ENCODE results near the gene CMTM4. TPM values are rescaled to one million over a fixed set of nuclear protein-coding genes. Genes with fewer than 3 reads are reported as not detected.

The CMTM4 gene
- total RNA-seq (2012; rRNA removed): 15.2 and 18.6 TPM in 2 replicates

GRCh38 chr16:66696669-66697630 is at the start of gene CMTM4:
CMTM4 (minus strand) TSS chr16:66696743; CDS start chr16:66696525, 218 bp downstream.
- Histone ChIP-seq H3K4me1 (ENCODE audit: control insufficient read depth, insufficient read depth, low read length) (peaks cover 12% of the 10 kb centered on the region), H3K36me3 (ENCODE audit: insufficient read depth, low read length) (no peaks in the 10 kb centered on the region), H3K4me2 (ENCODE audit: low read length) (peak within 1 kb of the TSS; percentile 99), H3K27me3 (ENCODE audit: control insufficient read depth, insufficient read depth, low read length) (peaks cover 2% of the 10 kb centered on the region), H3K9ac (ENCODE audit: low read depth, low read length) (peak within 1 kb of the TSS; percentile 81), H3K4me3 (ENCODE audit: low read length) (peak within 1 kb of the TSS; percentile 73), H3K9me3 (replicated peaks; ENCODE audit: low read length) (no peaks in the 10 kb centered on the region)

DNA sequence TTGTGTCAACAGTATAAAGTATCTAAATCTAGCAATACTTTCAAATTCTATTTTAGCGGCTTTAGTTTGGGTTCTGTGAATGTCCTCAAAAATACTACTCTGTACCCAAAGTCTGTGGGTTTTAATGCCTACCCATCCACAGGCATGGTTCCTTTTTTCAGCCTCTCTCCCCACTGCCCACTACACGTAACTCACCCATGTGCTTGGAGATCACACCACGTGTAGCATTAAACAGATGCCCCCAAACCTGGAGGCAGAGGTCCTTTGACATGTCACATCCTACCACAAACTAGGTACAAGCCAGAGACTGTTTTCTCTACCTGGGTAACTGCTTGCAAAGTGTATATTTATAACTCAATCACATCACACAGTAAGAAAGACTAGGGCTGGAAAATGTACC is 49.5 kb upstream of the CMTM4 start:
- H3K4me3 ChIP-seq (ENCODE audit: low read length): no peak overlapping the region
- H3K4me2 ChIP-seq (ENCODE audit: low read length): no peak overlapping the region
- H3K27me3 ChIP-seq (ENCODE audit: control insufficient read depth, insufficient read depth, low read length): no peaks in the 10 kb centered on the region
- peaks cover 32% of the 10 kb centered on the region for H3K4me1 ChIP-seq (ENCODE audit: control insufficient read depth, insufficient read depth, low read length)
- peaks cover 63% of the 10 kb centered on the region for H3K36me3 ChIP-seq (ENCODE audit: insufficient read depth, low read length)
- no peaks in the 10 kb centered on the region for H3K9me3 ChIP-seq (replicated peaks; ENCODE audit: low read length)
- H3K9ac ChIP-seq (ENCODE audit: low read depth, low read length): no peak overlapping the region

DNA sequence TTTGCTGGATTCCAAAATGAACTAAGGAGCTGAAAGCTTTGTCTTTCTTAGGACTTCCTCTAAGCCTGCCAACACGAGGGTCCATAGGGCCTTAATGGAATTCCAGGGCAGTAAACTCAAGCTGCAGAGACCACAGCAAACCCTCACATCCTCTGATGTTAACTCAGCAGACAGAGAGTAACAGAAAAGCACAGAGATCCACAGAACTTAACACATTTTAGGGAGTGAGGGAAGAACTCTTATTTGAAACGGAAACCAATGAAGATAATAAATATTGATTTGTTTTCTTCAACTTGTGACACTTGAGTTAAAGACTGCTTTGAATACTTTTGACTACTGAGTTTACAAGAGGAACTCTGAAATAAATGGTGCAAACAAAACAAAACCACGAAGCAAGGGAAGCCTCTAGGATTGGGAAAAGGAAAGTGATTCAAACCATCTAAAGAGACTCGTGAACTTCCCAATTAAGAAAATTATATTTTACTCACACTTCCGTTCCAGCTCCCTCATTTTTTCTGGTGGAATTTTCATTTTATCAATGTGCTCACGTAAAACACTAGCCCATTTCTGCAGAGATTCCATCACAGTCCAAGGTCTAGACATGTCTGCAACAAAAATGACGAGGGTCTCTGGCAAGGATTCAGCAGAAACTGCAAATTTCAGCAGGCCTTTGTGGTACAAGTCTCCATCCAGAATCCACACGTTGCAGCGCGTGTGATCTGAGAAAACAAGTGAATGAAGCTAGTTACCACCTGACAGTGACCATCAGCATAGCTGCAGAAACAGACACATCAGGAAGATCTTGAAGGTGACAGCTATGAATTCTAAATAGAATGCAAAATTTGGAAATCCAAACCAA is 45.6 kb upstream of the CMTM4 start:
- Histone ChIP-seq H3K4me3 (ENCODE audit: low read length) (no peak overlapping the region), H3K27me3 (ENCODE audit: control insufficient read depth, insufficient read depth, low read length) (no peaks in the 10 kb centered on the region), H3K4me1 (ENCODE audit: control insufficient read depth, insufficient read depth, low read length) (peaks cover 28% of the 10 kb centered on the region), H3K36me3 (ENCODE audit: insufficient read depth, low read length) (peaks cover 72% of the 10 kb centered on the region), H3K9ac (ENCODE audit: low read depth, low read length) (peak overlapping the region; percentile 56), H3K9me3 (replicated peaks; ENCODE audit: low read length) (no peaks in the 10 kb centered on the region), H3K4me2 (ENCODE audit: low read length) (peak overlapping the region; percentile 45)

GRCh38 chr16:66741169-66741900 is 44.8 kb upstream of the CMTM4 start:
- Histone ChIP-seq H3K36me3 (ENCODE audit: insufficient read depth, low read length) (peaks cover 73% of the 10 kb centered on the region), H3K9ac (ENCODE audit: low read depth, low read length) (peak overlapping the region; percentile 65), H3K4me1 (ENCODE audit: control insufficient read depth, insufficient read depth, low read length) (peaks cover 31% of the 10 kb centered on the region)

DNA sequence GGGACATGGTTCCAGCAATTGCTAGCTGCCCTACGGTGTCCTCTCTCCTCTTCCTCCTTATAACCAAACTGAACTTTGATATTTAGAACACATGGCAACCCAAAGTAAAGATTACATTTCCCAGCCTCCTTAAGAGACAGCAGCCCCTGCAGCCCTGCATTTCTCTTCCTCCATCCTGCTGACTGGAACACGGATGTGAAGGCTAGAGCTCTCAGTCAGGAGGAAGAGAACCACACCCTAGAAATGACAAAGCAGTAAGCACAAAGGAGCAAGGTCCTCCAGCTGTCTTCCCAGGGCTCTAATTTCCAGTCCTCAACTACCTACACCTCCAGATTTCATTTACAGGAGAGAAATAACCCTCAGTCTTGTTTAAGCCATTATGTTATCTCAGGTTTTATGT is 44.0 kb upstream of the CMTM4 start:
- Histone ChIP-seq H3K4me2 (ENCODE audit: low read length) (peak overlapping the region; percentile 45), H3K9ac (ENCODE audit: low read depth, low read length) (peak overlapping the region; percentile 65), H3K4me3 (ENCODE audit: low read length) (peak overlapping the region; percentile 23), H3K9me3 (replicated peaks; ENCODE audit: low read length) (no peaks in the 10 kb centered on the region), H3K27me3 (ENCODE audit: control insufficient read depth, insufficient read depth, low read length) (no peaks in the 10 kb centered on the region), H3K4me1 (ENCODE audit: control insufficient read depth, insufficient read depth, low read length) (peaks cover 37% of the 10 kb centered on the region), H3K36me3 (ENCODE audit: insufficient read depth, low read length) (peaks cover 76% of the 10 kb centered on the region)

More at GRCh38 chr16:66741169-66741900, 44.8 kb upstream of the CMTM4 start:
- H3K4me3 ChIP-seq (ENCODE audit: low read length): no peak overlapping the region
- no peaks in the 10 kb centered on the region for H3K27me3 ChIP-seq (ENCODE audit: control insufficient read depth, insufficient read depth, low read length)
- no peaks in the 10 kb centered on the region for H3K9me3 ChIP-seq (replicated peaks; ENCODE audit: low read length)
- peak overlapping the region; percentile 45 for H3K4me2 ChIP-seq (ENCODE audit: low read length)

GRCh38 chr16:66740010-66740409 is 43.5 kb upstream of the CMTM4 start:
- peak overlapping the region; percentile 65 for H3K9ac ChIP-seq (ENCODE audit: low read depth, low read length)
- no peaks in the 10 kb centered on the region for H3K9me3 ChIP-seq (replicated peaks; ENCODE audit: low read length)
- peaks cover 37% of the 10 kb centered on the region for H3K4me1 ChIP-seq (ENCODE audit: control insufficient read depth, insufficient read depth, low read length)
- H3K4me3 ChIP-seq (ENCODE audit: low read length): peak overlapping the region; percentile 23
- no peaks in the 10 kb centered on the region for H3K27me3 ChIP-seq (ENCODE audit: control insufficient read depth, insufficient read depth, low read length)
- H3K4me2 ChIP-seq (ENCODE audit: low read length): peak overlapping the region; percentile 45
- peaks cover 77% of the 10 kb centered on the region for H3K36me3 ChIP-seq (ENCODE audit: insufficient read depth, low read length)

DNA sequence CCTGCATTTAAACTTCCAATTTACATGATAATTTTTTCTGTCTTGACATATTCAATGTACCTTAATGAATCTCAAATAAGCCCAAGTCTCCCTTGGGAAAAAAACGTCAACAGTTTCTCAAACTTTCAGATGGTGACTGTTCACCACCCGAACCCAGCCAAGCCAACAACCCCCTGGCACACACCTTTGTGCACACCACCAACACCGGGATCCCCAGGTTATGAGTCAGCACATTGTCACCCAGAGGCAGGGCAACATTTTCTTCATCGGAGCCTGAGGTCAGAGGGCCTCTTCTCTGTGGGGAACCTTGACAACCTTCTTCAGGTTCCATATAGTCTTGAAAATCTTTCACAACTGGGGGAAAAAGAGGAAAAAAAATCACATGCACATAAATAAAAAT is 39.3 kb upstream of the CMTM4 start:
- Histone ChIP-seq H3K9me3 (replicated peaks; ENCODE audit: low read length) (no peaks in the 10 kb centered on the region), H3K36me3 (ENCODE audit: insufficient read depth, low read length) (peaks cover 88% of the 10 kb centered on the region), H3K9ac (ENCODE audit: low read depth, low read length) (no peak overlapping the region), H3K4me3 (ENCODE audit: low read length) (no peak overlapping the region), H3K27me3 (ENCODE audit: control insufficient read depth, insufficient read depth, low read length) (no peaks in the 10 kb centered on the region), H3K4me2 (ENCODE audit: low read length) (no peak overlapping the region), H3K4me1 (ENCODE audit: control insufficient read depth, insufficient read depth, low read length) (peaks cover 19% of the 10 kb centered on the region)

DNA sequence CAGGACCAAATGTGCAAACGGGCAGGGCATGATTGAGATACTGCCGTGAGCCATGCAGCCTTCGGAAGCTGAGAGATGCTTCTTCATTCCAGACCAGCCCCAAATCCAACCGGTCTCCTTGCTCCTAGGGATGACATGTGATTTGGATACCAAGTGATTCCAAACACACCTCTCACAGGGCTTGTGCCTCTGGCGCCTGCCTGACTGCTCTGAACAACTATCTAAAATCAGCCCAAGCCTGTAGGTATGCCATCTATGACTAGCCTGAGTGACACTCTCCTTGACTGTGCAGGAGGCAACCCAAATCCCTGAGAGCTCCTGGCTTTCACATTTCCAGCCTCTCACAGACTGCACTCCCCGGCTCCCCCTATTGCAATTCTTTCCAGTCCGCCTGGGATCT is 34.6 kb upstream of the CMTM4 start:
- Histone ChIP-seq H3K9me3 (replicated peaks; ENCODE audit: low read length) (no peaks in the 10 kb centered on the region), H3K4me3 (ENCODE audit: low read length) (no peak overlapping the region), H3K4me2 (ENCODE audit: low read length) (no peak overlapping the region), H3K9ac (ENCODE audit: low read depth, low read length) (no peak overlapping the region), H3K36me3 (ENCODE audit: insufficient read depth, low read length) (peaks cover 91% of the 10 kb centered on the region), H3K4me1 (ENCODE audit: control insufficient read depth, insufficient read depth, low read length) (peaks cover 3% of the 10 kb centered on the region), H3K27me3 (ENCODE audit: control insufficient read depth, insufficient read depth, low read length) (no peaks in the 10 kb centered on the region)

DNA sequence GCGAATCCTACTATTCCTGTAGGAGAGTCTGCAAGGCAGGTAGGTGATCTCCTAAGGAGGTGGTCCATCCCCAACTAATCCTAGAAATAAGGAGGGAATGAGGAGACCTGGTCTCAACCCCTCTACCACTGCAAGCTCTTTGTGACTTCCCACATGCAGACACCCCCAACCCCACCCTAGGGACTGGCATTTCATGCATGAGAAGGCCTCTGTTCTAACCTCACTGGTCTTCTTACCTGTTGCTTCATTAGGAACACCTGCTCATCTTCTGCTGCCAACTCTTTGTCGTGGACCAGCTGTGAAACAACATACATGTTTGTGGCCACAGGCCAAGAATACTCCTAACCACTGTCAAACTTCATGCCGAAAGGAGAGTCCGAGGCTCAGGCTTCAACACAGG is 32.3 kb upstream of the CMTM4 start:
- no peaks in the 10 kb centered on the region for H3K9me3 ChIP-seq (replicated peaks; ENCODE audit: low read length)
- H3K36me3 ChIP-seq (ENCODE audit: insufficient read depth, low read length): peaks cover 88% of the 10 kb centered on the region
- H3K4me1 ChIP-seq (ENCODE audit: control insufficient read depth, insufficient read depth, low read length): no peaks in the 10 kb centered on the region
- H3K4me3 ChIP-seq (ENCODE audit: low read length): no peak overlapping the region
- no peak overlapping the region for H3K9ac ChIP-seq (ENCODE audit: low read depth, low read length)
- H3K4me2 ChIP-seq (ENCODE audit: low read length): no peak overlapping the region
- H3K27me3 ChIP-seq (ENCODE audit: control insufficient read depth, insufficient read depth, low read length): no peaks in the 10 kb centered on the region

DNA sequence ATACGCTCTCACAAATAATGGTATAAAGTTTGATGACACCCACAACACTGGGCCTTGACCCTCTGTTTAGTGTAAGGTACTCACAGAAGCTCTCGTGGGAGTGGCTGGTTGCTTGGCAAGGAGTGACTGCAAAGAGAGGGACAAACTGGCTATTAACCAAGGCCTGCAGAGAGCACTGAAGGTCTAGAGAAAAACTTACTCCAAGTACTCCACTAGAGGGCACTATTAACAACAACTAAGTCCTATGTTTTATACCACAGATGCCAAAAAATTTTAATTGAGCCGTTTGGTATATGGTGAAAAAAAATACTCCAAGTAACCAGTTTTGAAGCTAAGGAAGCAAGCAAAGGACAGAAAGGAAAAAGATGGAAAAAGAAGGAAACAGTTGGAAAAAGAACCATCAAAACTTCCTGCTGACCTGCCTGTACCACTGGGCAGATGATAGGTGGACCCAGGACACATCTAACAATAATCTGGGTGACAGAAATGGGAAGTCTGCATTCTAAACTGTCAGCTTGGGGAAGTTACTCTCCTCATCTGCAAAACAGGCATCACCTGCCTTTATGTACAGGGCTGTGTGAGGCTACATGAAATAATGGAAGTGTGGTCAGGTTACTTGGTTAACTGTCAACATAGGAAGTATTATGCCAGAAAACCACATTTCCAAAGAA is 31.7 kb upstream of the CMTM4 start:
- H3K36me3 ChIP-seq (ENCODE audit: insufficient read depth, low read length): peaks cover 88% of the 10 kb centered on the region
- H3K27me3 ChIP-seq (ENCODE audit: control insufficient read depth, insufficient read depth, low read length): no peaks in the 10 kb centered on the region
- H3K9ac ChIP-seq (ENCODE audit: low read depth, low read length): no peak overlapping the region
- no peaks in the 10 kb centered on the region for H3K4me1 ChIP-seq (ENCODE audit: control insufficient read depth, insufficient read depth, low read length)
- no peak overlapping the region for H3K4me3 ChIP-seq (ENCODE audit: low read length)
- no peak overlapping the region for H3K4me2 ChIP-seq (ENCODE audit: low read length)
- no peaks in the 10 kb centered on the region for H3K9me3 ChIP-seq (replicated peaks; ENCODE audit: low read length)
